ENCODE results near the gene UBE2J2. TPM values are rescaled to one million over a fixed set of nuclear protein-coding genes. Genes with fewer than 3 reads are reported as not detected.

UBE2J2 gene
- total RNA-seq, 1 donor from 2014 or later = 39.6 TPM

- no peak for DNase-seq
Measured at GRCh38 chr1:1280782-1281481, 7.3 kb upstream of the UBE2J2 start.

GRCh38 chr1:1279028-1279427 lies 5.4 kb upstream of the UBE2J2 start:
- no peak for DNase-seq

- DNase-seq = no peak
Measured at GRCh38 chr1:1278620-1279019, 5.0 kb upstream of the UBE2J2 start.

- no peak for DNase-seq
Measured at GRCh38 chr1:1275836-1276235, 2.2 kb upstream of the UBE2J2 start.

- no peak for DNase-seq
Measured at GRCh38 chr1:1274931-1275431, 1.3 kb upstream of the UBE2J2 start.

- DNase-seq = no peak
Measured at GRCh38 chr1:1274299-1274930, 761 bp upstream of the UBE2J2 start.

GRCh38 chr1:1273209-1273511 lies 494 bp downstream of the UBE2J2 start:
- DNase-seq = no peak

GRCh38 chr1:1272341-1273208 lies 1.1 kb downstream of the UBE2J2 start:
- no peak for DNase-seq

GRCh38 chr1:1270813-1271212 lies 2.8 kb downstream of the UBE2J2 start:
- DNase-seq = no peak

GRCh38 chr1:1268284-1268682 lies 5.4 kb downstream of the UBE2J2 start:
- DNase-seq = no peak

GRCh38 chr1:1267488-1268283 lies 6.0 kb downstream of the UBE2J2 start:
- no peak for DNase-seq

- DNase-seq = no peak
Measured at GRCh38 chr1:1264868-1265272, 8.8 kb downstream of the UBE2J2 start.

- no peak for DNase-seq
Measured at GRCh38 chr1:1264026-1264425, 9.6 kb downstream of the UBE2J2 start.

- no peak for DNase-seq
Measured at GRCh38 chr1:1262758-1263157, 10.9 kb downstream of the UBE2J2 start.

- DNase-seq = no peak
Measured at GRCh38 chr1:1262071-1262470, 11.6 kb downstream of the UBE2J2 start.

GRCh38 chr1:1260843-1261560 lies 12.7 kb downstream of the UBE2J2 start:
- no peak for DNase-seq

- no peak for DNase-seq
Measured at GRCh38 chr1:1259951-1260600, 13.6 kb downstream of the UBE2J2 start.

- no peak for DNase-seq
Measured at GRCh38 chr1:1259540-1259939, 14.1 kb downstream of the UBE2J2 start.

- DNase-seq = no peak
Measured at GRCh38 chr1:1259119-1259488, 14.6 kb downstream of the UBE2J2 start.

GRCh38 chr1:1256956-1257871 lies 16.4 kb downstream of the UBE2J2 start:
- no peak for DNase-seq

All from occipital lobe (tissue), 2 donors.